ENCODE data around the gene MYL3.
A peak's percentile ranks its signal among the peaks of the same experiment; 100 is the strongest.

The MYL3 gene

GRCh38 chr3:46899151-46900006 is 36.1 kb upstream of the MYL3 start:
- DNase-seq (ENCODE audit: low read depth, low spot score) = no peak

- no peak for DNase-seq (ENCODE audit: low read depth, low spot score)
These were observed 35.3 kb upstream of the MYL3 start for GRCh38 chr3:46898321-46899150.

GRCh38 chr3:46897829-46898320 is 34.6 kb upstream of the MYL3 start:
- DNase-seq (ENCODE audit: low read depth, low spot score) = no peak

- no peak for DNase-seq (ENCODE audit: low read depth, low spot score)
These were observed 33.8 kb upstream of the MYL3 start for GRCh38 chr3:46897031-46897430.

- DNase-seq (ENCODE audit: low read depth, low spot score) = no peak
These were observed 33.1 kb upstream of the MYL3 start for GRCh38 chr3:46896386-46896785.

- DNase-seq (ENCODE audit: low read depth, low spot score) = no peak
These were observed 32.5 kb upstream of the MYL3 start for GRCh38 chr3:46895761-46896160.

- peak; percentile 76 for DNase-seq (ENCODE audit: low read depth, low spot score)
These were observed 32.0 kb upstream of the MYL3 start for GRCh38 chr3:46895204-46895660.

GRCh38 chr3:46894256-46894655 is 31.0 kb upstream of the MYL3 start:
- DNase-seq (ENCODE audit: low read depth, low spot score) = no peak

- no peak for DNase-seq (ENCODE audit: low read depth, low spot score)
These were observed 30.5 kb upstream of the MYL3 start for GRCh38 chr3:46893763-46894162.

GRCh38 chr3:46893146-46893748 is 30.0 kb upstream of the MYL3 start:
- DNase-seq (ENCODE audit: low read depth, low spot score) = no peak

- peak; percentile 74 for DNase-seq (ENCODE audit: low read depth, low spot score)
These were observed 29.3 kb upstream of the MYL3 start for GRCh38 chr3:46892285-46893145.

GRCh38 chr3:46891132-46891531 is 27.9 kb upstream of the MYL3 start:
- DNase-seq (ENCODE audit: low read depth, low spot score) = no peak

- DNase-seq (ENCODE audit: low read depth, low spot score) = no peak
These were observed 26.9 kb upstream of the MYL3 start for GRCh38 chr3:46890132-46890531.

GRCh38 chr3:46889381-46890110 is 26.3 kb upstream of the MYL3 start:
- no peak for DNase-seq (ENCODE audit: low read depth, low spot score)

- DNase-seq (ENCODE audit: low read depth, low spot score) = no peak
These were observed 25.5 kb upstream of the MYL3 start for GRCh38 chr3:46888705-46889104.

GRCh38 chr3:46887980-46888494 is 24.8 kb upstream of the MYL3 start:
- DNase-seq (ENCODE audit: low read depth, low spot score) = no peak

- no peak for DNase-seq (ENCODE audit: low read depth, low spot score)
These were observed 22.4 kb upstream of the MYL3 start for GRCh38 chr3:46885612-46886011.

GRCh38 chr3:46884929-46885328 is 21.7 kb upstream of the MYL3 start:
- DNase-seq (ENCODE audit: low read depth, low spot score) = no peak

GRCh38 chr3:46884427-46884826 is 21.2 kb upstream of the MYL3 start:
- no peak for DNase-seq (ENCODE audit: low read depth, low spot score)

- no peak for DNase-seq (ENCODE audit: low read depth, low spot score)
These were observed 20.6 kb upstream of the MYL3 start for GRCh38 chr3:46883830-46884185.
